Uterus (tissue), 4 donors: Measurements from ENCODE around the gene RIMKLB. TPM values are rescaled to one million over a fixed set of nuclear protein-coding genes. Genes with fewer than 3 reads are reported as not detected.
"Not testable (repeated sequence)": the region's sequence is repeated elsewhere in the genome, so short reads cannot be mapped to it uniquely, and the experiment has no call there.

Experiments used
- DNase-seq, 2 donors: peaks; one replicate each; pipeline ENCODE4 v3.0.0-alpha.2; 2019 to 2020
- H3K27ac ChIP-seq, 2 donors: fragments of 200-600 bp; sonication (generic); 1 replicate in 1 of 2; 2 replicates in 1 of 2; pipeline ENCODE4 v1.5.1; 2016 to 2018
- H3K27me3 ChIP-seq, 2 donors: fragments of 200-600 bp; sonication (generic); one replicate each; pipeline ENCODE4 v1.5.1; 2018 to 2019; ENCODE audit warnings: control low read depth in 1 of 2
- H3K36me3 ChIP-seq, 2 donors: fragments of 200-600 bp; sonication (generic); one replicate each; pipeline ENCODE4 v1.5.1; 2019; ENCODE audit warnings: control low read depth in 1 of 2
- H3K4me1 ChIP-seq, 2 donors: fragments of 200-600 bp; sonication (generic); one replicate each; pipeline ENCODE4 v1.5.1; 2018 to 2019; ENCODE audit warnings: control low read depth in 1 of 2
- H3K4me3 ChIP-seq, 2 donors: fragments of 200-600 bp; sonication (generic); 1 replicate in 1 of 2; 2 replicates in 1 of 2; pipeline ENCODE4 v1.5.1; 2018 to 2019; ENCODE audit warnings: mild to moderate bottlenecking in 1 of 2
- H3K9me3 ChIP-seq, 2 donors: fragments of 200-600 bp; sonication (generic); one replicate each; pipeline ENCODE4 v1.5.1; 2019; ENCODE audit warnings: control low read depth in 1 of 2
- CTCF ChIP-seq, 4 experiments: fragments of 200-600 bp in 2 of 4; fragments of 450-650 bp in 2 of 4; sonication (generic) in 2 of 4; IDR thresholded peaks; one replicate each; pipeline ENCODE4 v1.5.1; 2016 to 2019; ENCODE audit warnings: antibody characterized with exemption in 4 of 4, mild to moderate bottlenecking in 2 of 4, moderate library complexity in 1 of 4
- POLR2A ChIP-seq, 2 donors: fragments of 450-650 bp; IDR thresholded peaks; one replicate each; pipeline ENCODE4 v1.6.1; 2016; ENCODE audit warnings: antibody characterized with exemption in 2 of 2, mild to moderate bottlenecking in 1 of 2, moderate library complexity in 1 of 2
- intact Hi-C: fragments of 100-400 bp; cut with DNase I; formaldehyde crosslinking; loops from one replicate; pipeline ENCODE4 v1.15.1; 2023; ENCODE audit warnings: low total_unique reads
- total RNA-seq, 4 donors: library from RNA; depleted of rRNA in 3 of 4; stranded (reverse); fragments of >200 nt in 3 of 4; gene quantifications; one replicate each; pipeline versions ENCODE4 v1.1.0 to v1.2.4, GENCODE V29; 2014 to 2023
- donor health status: DM: yes; HTN: yes; CAD: no.

Gene RIMKLB
- total RNA-seq, 4 donors from 2014 or later: 25.6 to 155 (median 93.4) TPM

GRCh38 chr12:8781381-8782127 lies 83.8 kb downstream of the RIMKLB start:
- Histone ChIP-seq H3K4me1 (no peaks in the 10 kb centered on the region), H3K36me3 (no peaks in the 10 kb centered on the region), H3K4me3 (no peak overlapping the region), H3K27ac (no peak overlapping the region), H3K27me3 (no peaks in the 10 kb centered on the region), H3K9me3 (no peaks in the 10 kb centered on the region)
- intact Hi-C loops: no loop called here
- no peak for TF ChIP-seq CTCF (IDR thresholded peaks at IDR 0.05)
- TF ChIP-seq POLR2A (IDR thresholded peaks at IDR 0.05): no peak
- DNase-seq: no peak

- intact Hi-C loops: no loop called here
- Histone ChIP-seq H3K4me1 (no peaks in the 10 kb centered on the region), H3K27me3 (no peaks in the 10 kb centered on the region), H3K9me3 (no peaks in the 10 kb centered on the region), H3K36me3 (no peaks in the 10 kb centered on the region), H3K27ac (no peak overlapping the region), H3K4me3 (no peak overlapping the region)
- no peak for TF ChIP-seq CTCF (IDR thresholded peaks at IDR 0.05)
- TF ChIP-seq POLR2A (IDR thresholded peaks at IDR 0.05): no peak
- DNase-seq: no peak
Measured at GRCh38 chr12:8784290-8784888, 86.6 kb downstream of the RIMKLB start.

- no peak overlapping the region for H3K27ac ChIP-seq
- no peaks in the 10 kb centered on the region for H3K9me3 ChIP-seq
- intact Hi-C loops: no loop called here
- no peak for DNase-seq
- H3K4me1 ChIP-seq: no peaks in the 10 kb centered on the region
- H3K4me3 ChIP-seq: no peak overlapping the region
- no peak for TF ChIP-seq CTCF (IDR thresholded peaks at IDR 0.05)
- no peak for TF ChIP-seq POLR2A (IDR thresholded peaks at IDR 0.05)
- no peaks in the 10 kb centered on the region for H3K36me3 ChIP-seq
- no peaks in the 10 kb centered on the region for H3K27me3 ChIP-seq
Measured at GRCh38 chr12:8785499-8785898, 87.7 kb downstream of the RIMKLB start.

- H3K27me3 ChIP-seq, H3K9me3 ChIP-seq, H3K4me1 ChIP-seq, H3K36me3 ChIP-seq, H3K27ac ChIP-seq, intact Hi-C loops, H3K4me3 ChIP-seq, DNase-seq: not testable (repeated sequence)
Measured at GRCh38 chr12:8787206-8787605, 89.4 kb downstream of the RIMKLB start.

GRCh38 chr12:8788706-8789105 lies 90.9 kb downstream of the RIMKLB start:
- H3K4me1 ChIP-seq, intact Hi-C loops, DNase-seq, H3K9me3 ChIP-seq, H3K4me3 ChIP-seq, H3K27ac ChIP-seq, H3K36me3 ChIP-seq, H3K27me3 ChIP-seq: not testable (repeated sequence)

GRCh38 chr12:8789341-8790013 lies 91.7 kb downstream of the RIMKLB start:
- H3K4me3 ChIP-seq, H3K36me3 ChIP-seq, DNase-seq, H3K27ac ChIP-seq, H3K27me3 ChIP-seq, H3K4me1 ChIP-seq, H3K9me3 ChIP-seq, intact Hi-C loops: not testable (repeated sequence)

- H3K36me3 ChIP-seq, intact Hi-C loops, H3K4me1 ChIP-seq, DNase-seq, H3K4me3 ChIP-seq, H3K27me3 ChIP-seq, H3K9me3 ChIP-seq, H3K27ac ChIP-seq: not testable (repeated sequence)
Measured at GRCh38 chr12:8793226-8793625, 95.4 kb downstream of the RIMKLB start.

- H3K4me3 ChIP-seq, H3K27me3 ChIP-seq, H3K36me3 ChIP-seq, DNase-seq, H3K27ac ChIP-seq, intact Hi-C loops, H3K9me3 ChIP-seq, H3K4me1 ChIP-seq: not testable (repeated sequence)
Measured at GRCh38 chr12:8794611-8795010, 96.8 kb downstream of the RIMKLB start.
